Measurements from ENCODE around the gene PTTG1IP2.

PTTG1IP2 gene

GRCh38 chr7:90484706-90485105 lies 15.3 kb downstream of the PTTG1IP2 start:
- DNase-seq = no peak

GRCh38 chr7:90485734-90486316 lies 16.4 kb downstream of the PTTG1IP2 start:
- DNase-seq = no peak

GRCh38 chr7:90487808-90488207 lies 18.4 kb downstream of the PTTG1IP2 start:
- DNase-seq = no peak

- no peak for DNase-seq
Observed at GRCh38 chr7:90488220-90488619, 18.8 kb downstream of the PTTG1IP2 start.

GRCh38 chr7:90492250-90492649 lies 22.8 kb downstream of the PTTG1IP2 start:
- no peak for DNase-seq

GRCh38 chr7:90495241-90495640 lies 25.8 kb downstream of the PTTG1IP2 start:
- no peak for DNase-seq

- DNase-seq = no peak
Observed at GRCh38 chr7:90502539-90502938, 33.1 kb downstream of the PTTG1IP2 start.

- no peak for DNase-seq
Observed at GRCh38 chr7:90503367-90503766, 33.9 kb downstream of the PTTG1IP2 start.

GRCh38 chr7:90507692-90508091 lies 38.3 kb downstream of the PTTG1IP2 start:
- DNase-seq = no peak

GRCh38 chr7:90511776-90512175 lies 42.3 kb downstream of the PTTG1IP2 start:
- no peak for DNase-seq

- no peak for DNase-seq
Observed at GRCh38 chr7:90512821-90513254, 43.4 kb downstream of the PTTG1IP2 start.

GRCh38 chr7:90516257-90516656 lies 46.8 kb downstream of the PTTG1IP2 start:
- no peak for DNase-seq

GRCh38 chr7:90518630-90519029 lies 49.2 kb downstream of the PTTG1IP2 start:
- DNase-seq = no peak

- no peak for DNase-seq
Observed at GRCh38 chr7:90520484-90520883, 51.0 kb downstream of the PTTG1IP2 start.

- DNase-seq = no peak
Observed at GRCh38 chr7:90530263-90530662, 60.8 kb downstream of the PTTG1IP2 start.

GRCh38 chr7:90532231-90532929 lies 62.9 kb downstream of the PTTG1IP2 start:
- no peak for DNase-seq

GRCh38 chr7:90536449-90536848 lies 67.0 kb downstream of the PTTG1IP2 start:
- no peak for DNase-seq

GRCh38 chr7:90538405-90538804 lies 69.0 kb downstream of the PTTG1IP2 start:
- no peak for DNase-seq

GRCh38 chr7:90540406-90540805 lies 71.0 kb downstream of the PTTG1IP2 start:
- no peak for DNase-seq

- DNase-seq = no peak
Observed at GRCh38 chr7:90551036-90551435, 81.6 kb downstream of the PTTG1IP2 start.

- DNase-seq = no peak
Observed at GRCh38 chr7:90552521-90552920, 83.1 kb downstream of the PTTG1IP2 start.

- no peak for DNase-seq
Observed at GRCh38 chr7:90560730-90561129, 91.3 kb downstream of the PTTG1IP2 start.

Measured in CD4-positive, alpha-beta T cell treated with Interleukin-4 for 4 hours (primary cell).